B cell (primary cell): ENCODE measurements around the gene PTPRG.

ENCODE experiments used
- EZH2 ChIP-seq: IDR thresholded peaks from 2 replicates; pipeline ENCODE4 v1.6.1; 2012; ENCODE audit warnings: borderline replicate concordance, low read depth, mild to moderate bottlenecking, moderate library complexity, low read length; ENCODE audit not compliant: insufficient read depth, poor library complexity, severe bottlenecking
- TF ChIP-seq, protein P1 (sequence below): fragments of 200-600 bp; IDR thresholded peaks from one replicate; pipeline ENCODE4 v1.8.0; 2022; ENCODE audit warnings: antibody characterized with exemption, mild to moderate bottlenecking

GRCh38 chr3:61866153-61866542, 304.8 kb downstream of the PTPRG start:
- no peak for TF ChIP-seq EZH2
- TF ChIP-seq, protein P1, sequence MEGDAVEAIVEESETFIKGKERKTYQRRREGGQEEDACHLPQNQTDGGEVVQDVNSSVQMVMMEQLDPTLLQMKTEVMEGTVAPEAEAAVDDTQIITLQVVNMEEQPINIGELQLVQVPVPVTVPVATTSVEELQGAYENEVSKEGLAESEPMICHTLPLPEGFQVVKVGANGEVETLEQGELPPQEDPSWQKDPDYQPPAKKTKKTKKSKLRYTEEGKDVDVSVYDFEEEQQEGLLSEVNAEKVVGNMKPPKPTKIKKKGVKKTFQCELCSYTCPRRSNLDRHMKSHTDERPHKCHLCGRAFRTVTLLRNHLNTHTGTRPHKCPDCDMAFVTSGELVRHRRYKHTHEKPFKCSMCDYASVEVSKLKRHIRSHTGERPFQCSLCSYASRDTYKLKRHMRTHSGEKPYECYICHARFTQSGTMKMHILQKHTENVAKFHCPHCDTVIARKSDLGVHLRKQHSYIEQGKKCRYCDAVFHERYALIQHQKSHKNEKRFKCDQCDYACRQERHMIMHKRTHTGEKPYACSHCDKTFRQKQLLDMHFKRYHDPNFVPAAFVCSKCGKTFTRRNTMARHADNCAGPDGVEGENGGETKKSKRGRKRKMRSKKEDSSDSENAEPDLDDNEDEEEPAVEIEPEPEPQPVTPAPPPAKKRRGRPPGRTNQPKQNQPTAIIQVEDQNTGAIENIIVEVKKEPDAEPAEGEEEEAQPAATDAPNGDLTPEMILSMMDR = no peak
